HL-60 (cell line): ENCODE data around the gene AMN.
"Not testable (repeated sequence)": the region's sequence is repeated elsewhere in the genome, so short reads cannot be mapped to it uniquely, and the experiment has no call there.

Experiments
- GABPA ChIP-seq: IDR thresholded peaks from 2 replicates; pipeline ENCODE4 v1.6.1; 2012; ENCODE audit warnings: low read depth
- POLR2AphosphoS5 ChIP-seq: IDR thresholded peaks from 2 replicates; pipeline ENCODE4 v1.6.1; 2012; ENCODE audit warnings: low read depth
- REST ChIP-seq: IDR thresholded peaks from 2 replicates; pipeline ENCODE4 v1.6.1; 2012; ENCODE audit warnings: low read depth; ENCODE audit not compliant: insufficient replicate concordance
- SPI1 ChIP-seq: IDR thresholded peaks from 2 replicates; pipeline ENCODE4 v1.6.1; 2012; ENCODE audit warnings: low read depth, mild to moderate bottlenecking, borderline replicate concordance
- TF ChIP-seq, protein P1 (sequence below): IDR thresholded peaks from one replicate; pipeline ENCODE4 v1.5.1; 2011; ENCODE audit warnings: low read length, control low read depth, inconsistent platforms; ENCODE audit not compliant: insufficient read depth

- TF ChIP-seq, protein P1, sequence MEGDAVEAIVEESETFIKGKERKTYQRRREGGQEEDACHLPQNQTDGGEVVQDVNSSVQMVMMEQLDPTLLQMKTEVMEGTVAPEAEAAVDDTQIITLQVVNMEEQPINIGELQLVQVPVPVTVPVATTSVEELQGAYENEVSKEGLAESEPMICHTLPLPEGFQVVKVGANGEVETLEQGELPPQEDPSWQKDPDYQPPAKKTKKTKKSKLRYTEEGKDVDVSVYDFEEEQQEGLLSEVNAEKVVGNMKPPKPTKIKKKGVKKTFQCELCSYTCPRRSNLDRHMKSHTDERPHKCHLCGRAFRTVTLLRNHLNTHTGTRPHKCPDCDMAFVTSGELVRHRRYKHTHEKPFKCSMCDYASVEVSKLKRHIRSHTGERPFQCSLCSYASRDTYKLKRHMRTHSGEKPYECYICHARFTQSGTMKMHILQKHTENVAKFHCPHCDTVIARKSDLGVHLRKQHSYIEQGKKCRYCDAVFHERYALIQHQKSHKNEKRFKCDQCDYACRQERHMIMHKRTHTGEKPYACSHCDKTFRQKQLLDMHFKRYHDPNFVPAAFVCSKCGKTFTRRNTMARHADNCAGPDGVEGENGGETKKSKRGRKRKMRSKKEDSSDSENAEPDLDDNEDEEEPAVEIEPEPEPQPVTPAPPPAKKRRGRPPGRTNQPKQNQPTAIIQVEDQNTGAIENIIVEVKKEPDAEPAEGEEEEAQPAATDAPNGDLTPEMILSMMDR, result not testable (repeated sequence)
- TF ChIP-seq POLR2AphosphoS5, REST, SPI1, GABPA: not testable (repeated sequence)
These were observed 4.4 kb downstream of the AMN start for GRCh38 chr14:102926840-102927239.
